CD4-positive, alpha-beta T cell (primary cell): Measurements from ENCODE around the gene TBX1. TPM values are rescaled to one million over a fixed set of nuclear protein-coding genes. Genes with fewer than 3 reads are reported as not detected.

Source experiments
- ATAC-seq: fragments of 200-7000 bp; cut with Tn5 transposase; one replicate; pipeline ENCODE4 v1.10.0; 2022; ENCODE audit warnings: mild to moderate bottlenecking; ENCODE audit not compliant: poor library complexity
- CTCF ChIA-PET: fragments of 350-600 bp; sonication (Branson Sonifier 250); formaldehyde crosslinking; loops from one replicate; lab custom pipeline; 2021; ENCODE audit warnings: antibody characterized with exemption, inconsistent platforms; lab: Charles Lee
- POLR2A ChIA-PET: fragments of 350-600 bp; sonication (Branson Sonifier 250); formaldehyde crosslinking; loops from one replicate; lab custom pipeline; 2021; ENCODE audit warnings: antibody characterized with exemption, inconsistent platforms; lab: Charles Lee
- DNase-seq, 14 experiments: peaks; one replicate each; pipeline ENCODE4 v3.0.0-alpha.2; 2013 to 2020; ENCODE audit warnings: mixed read lengths in 2 of 14
- H3K27ac ChIP-seq, 2 donors: one replicate each; pipeline versions ENCODE4 v1.5.1 to v1.7.0; 2013; ENCODE audit warnings: low read length in 2 of 2, low read depth in 1 of 2, mild to moderate bottlenecking in 1 of 2
- H3K27me3 ChIP-seq, 2 experiments: 1 replicate in 1 of 2; 2 replicates in 1 of 2; pipeline versions ENCODE4 v1.6.1 to v1.7.0; 2013; ENCODE audit warnings: low read length in 2 of 2, control low read depth in 1 of 2, mild to moderate bottlenecking in 1 of 2, moderate library complexity in 1 of 2; ENCODE audit not compliant: insufficient read depth in 2 of 2, control insufficient read depth in 1 of 2
- H3K36me3 ChIP-seq: one replicate; pipeline ENCODE4 v1.6.1; 2013; ENCODE audit warnings: low read length, control low read depth; ENCODE audit not compliant: insufficient read depth
- H3K4me1 ChIP-seq: one replicate; pipeline ENCODE4 v1.6.1; 2013; ENCODE audit warnings: low read length, control low read depth; ENCODE audit not compliant: insufficient read depth
- H3K4me3 ChIP-seq: one replicate; pipeline ENCODE4 v1.5.1; 2013; ENCODE audit warnings: mild to moderate bottlenecking, low read length, moderate library complexity
- H3K9me3 ChIP-seq, 2 experiments: 1 replicate in 1 of 2; 2 replicates in 1 of 2; pipeline versions ENCODE4 v1.6.1 to v1.7.0; 2013; ENCODE audit warnings: low read length in 2 of 2, mild to moderate bottlenecking in 2 of 2, control low read depth in 1 of 2, moderate library complexity in 1 of 2; ENCODE audit not compliant: control insufficient read depth in 1 of 2, insufficient read depth in 1 of 2
- H3K27ac Mint-ChIP-seq: one replicate; pipeline ENCODE4 v1.8.0; 2020; ENCODE audit warnings: mixed read lengths
- H3K27me3 Mint-ChIP-seq: one replicate; pipeline ENCODE4 v1.8.0; 2021; ENCODE audit warnings: mixed read lengths
- H3K36me3 Mint-ChIP-seq: one replicate; pipeline ENCODE4 v1.8.0; 2021; ENCODE audit warnings: low read depth, mixed read lengths
- H3K4me1 Mint-ChIP-seq: one replicate; pipeline ENCODE4 v1.8.0; 2021; ENCODE audit warnings: low read depth, mixed read lengths
- H3K4me3 Mint-ChIP-seq: one replicate; pipeline ENCODE4 v1.8.0; 2020; ENCODE audit warnings: mild to moderate bottlenecking, mixed read lengths
- H3K9me3 Mint-ChIP-seq: one replicate; pipeline ENCODE4 v1.8.0; 2020; ENCODE audit warnings: mixed read lengths
- intact Hi-C, 2 experiments: fragments of 100-400 bp; cut with DNase I in 1 of 2; cut with micrococcal nuclease in 1 of 2; formaldehyde crosslinking; loops; one replicate each; pipeline versions ENCODE4 v1.15.1 to v1.9.0; 2023 to 2025; cut with DNase I, micrococcal nuclease
- total RNA-seq, 174 experiments: library from RNA in 2 of 174; stranded (reverse) in 2 of 174; gene quantifications; one replicate each; pipeline ENCODE4 v1.2.3 and lab custom pipeline; 2021 to 2026
- TF ChIP-seq, protein P1 (sequence below): fragments of 200-600 bp; IDR thresholded peaks from one replicate; pipeline ENCODE4 v1.8.0; 2022; ENCODE audit warnings: antibody characterized with exemption, mild to moderate bottlenecking

The TBX1 gene
- total RNA-seq, 2 experiments from 2014 or later, result not detected

DNA sequence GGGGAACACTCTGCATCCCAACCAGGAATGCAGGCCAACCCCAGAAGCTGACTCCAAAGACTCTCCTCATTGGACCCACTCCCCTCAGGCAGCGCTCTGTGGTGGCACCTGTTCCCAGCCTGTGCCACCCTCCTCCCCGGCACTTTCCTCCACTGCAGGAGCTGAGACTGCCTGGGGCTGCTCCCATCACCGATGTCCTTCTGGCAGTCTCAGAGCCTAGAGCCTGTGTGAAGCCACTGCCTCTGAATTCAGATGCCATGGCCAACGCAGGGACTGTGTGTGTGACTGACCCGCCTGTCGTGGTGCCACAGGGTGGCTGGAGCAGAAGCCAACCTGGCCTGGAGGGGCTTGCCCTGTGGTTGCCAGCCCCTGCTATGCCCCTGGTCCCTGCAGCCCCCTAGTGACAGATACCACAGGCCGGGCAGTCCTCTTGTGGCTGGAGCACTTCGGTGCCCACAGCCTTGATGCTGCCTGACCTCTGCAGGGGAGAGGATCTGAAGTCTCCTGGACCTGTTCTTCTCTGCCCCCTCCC lies 43.2 kb downstream of the TBX1 start:
- ChIA-PET CTCF (no interaction called here), POLR2A (no interaction called here)
- Mint-ChIP-seq H3K36me3 (peaks cover 29% of the 10 kb centered on the region), H3K4me1 (no peaks in the 10 kb centered on the region), H3K27me3 (no peaks in the 10 kb centered on the region), H3K27ac (no peak overlapping the region), H3K4me3 (no peak overlapping the region), H3K9me3 (no peaks in the 10 kb centered on the region)
- peaks cover 30% of the 10 kb centered on the region for H3K36me3 ChIP-seq
- no peaks in the 10 kb centered on the region for H3K27me3 ChIP-seq
- no peak overlapping the region for H3K4me3 ChIP-seq
- intact Hi-C loops, result no loop called here
- no peak for DNase-seq
- no peak overlapping the region for H3K27ac ChIP-seq
- no peaks in the 10 kb centered on the region for H3K9me3 ChIP-seq
- H3K4me1 ChIP-seq, result no peaks in the 10 kb centered on the region
- ATAC-seq, result no peak
- TF ChIP-seq, protein P1, sequence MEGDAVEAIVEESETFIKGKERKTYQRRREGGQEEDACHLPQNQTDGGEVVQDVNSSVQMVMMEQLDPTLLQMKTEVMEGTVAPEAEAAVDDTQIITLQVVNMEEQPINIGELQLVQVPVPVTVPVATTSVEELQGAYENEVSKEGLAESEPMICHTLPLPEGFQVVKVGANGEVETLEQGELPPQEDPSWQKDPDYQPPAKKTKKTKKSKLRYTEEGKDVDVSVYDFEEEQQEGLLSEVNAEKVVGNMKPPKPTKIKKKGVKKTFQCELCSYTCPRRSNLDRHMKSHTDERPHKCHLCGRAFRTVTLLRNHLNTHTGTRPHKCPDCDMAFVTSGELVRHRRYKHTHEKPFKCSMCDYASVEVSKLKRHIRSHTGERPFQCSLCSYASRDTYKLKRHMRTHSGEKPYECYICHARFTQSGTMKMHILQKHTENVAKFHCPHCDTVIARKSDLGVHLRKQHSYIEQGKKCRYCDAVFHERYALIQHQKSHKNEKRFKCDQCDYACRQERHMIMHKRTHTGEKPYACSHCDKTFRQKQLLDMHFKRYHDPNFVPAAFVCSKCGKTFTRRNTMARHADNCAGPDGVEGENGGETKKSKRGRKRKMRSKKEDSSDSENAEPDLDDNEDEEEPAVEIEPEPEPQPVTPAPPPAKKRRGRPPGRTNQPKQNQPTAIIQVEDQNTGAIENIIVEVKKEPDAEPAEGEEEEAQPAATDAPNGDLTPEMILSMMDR, result no peak

DNA sequence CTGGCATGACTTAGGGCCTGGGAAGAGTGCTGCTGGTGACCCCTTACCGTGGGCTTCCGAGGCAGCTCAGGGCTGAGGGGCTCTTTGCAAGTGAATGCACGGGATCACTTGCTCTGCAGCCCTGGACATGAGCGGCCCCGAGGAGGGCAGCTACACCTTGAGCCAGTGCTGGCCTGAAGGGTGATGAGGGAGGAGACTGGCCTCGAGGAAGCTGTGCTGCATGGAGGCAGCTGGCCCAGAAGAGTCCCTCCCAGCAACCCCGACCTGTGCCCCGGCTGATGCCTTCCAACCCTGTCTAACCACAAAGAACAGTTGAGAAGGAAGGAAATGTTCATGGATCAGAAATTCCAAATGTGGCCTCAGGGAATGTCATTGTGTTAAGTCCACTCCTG lies 45.2 kb downstream of the TBX1 start:
- ATAC-seq (no peak), DNase-seq (no peak)
- Histone ChIP-seq H3K9me3 (no peaks in the 10 kb centered on the region), H3K27me3 (no peaks in the 10 kb centered on the region), H3K27ac (no peak overlapping the region), H3K36me3 (peaks cover 24% of the 10 kb centered on the region), H3K4me3 (no peak overlapping the region), H3K4me1 (peaks cover 11% of the 10 kb centered on the region)
- Mint-ChIP-seq H3K36me3 (peaks cover 21% of the 10 kb centered on the region), H3K4me3 (no peak overlapping the region), H3K9me3 (no peaks in the 10 kb centered on the region), H3K27ac (no peak overlapping the region), H3K27me3 (no peaks in the 10 kb centered on the region), H3K4me1 (no peaks in the 10 kb centered on the region)
- intact Hi-C loops, result no loop called here
- POLR2A ChIA-PET, result no interaction called here
- TF ChIP-seq, protein P1, result no peak
- CTCF ChIA-PET, result no interaction called here

DNA sequence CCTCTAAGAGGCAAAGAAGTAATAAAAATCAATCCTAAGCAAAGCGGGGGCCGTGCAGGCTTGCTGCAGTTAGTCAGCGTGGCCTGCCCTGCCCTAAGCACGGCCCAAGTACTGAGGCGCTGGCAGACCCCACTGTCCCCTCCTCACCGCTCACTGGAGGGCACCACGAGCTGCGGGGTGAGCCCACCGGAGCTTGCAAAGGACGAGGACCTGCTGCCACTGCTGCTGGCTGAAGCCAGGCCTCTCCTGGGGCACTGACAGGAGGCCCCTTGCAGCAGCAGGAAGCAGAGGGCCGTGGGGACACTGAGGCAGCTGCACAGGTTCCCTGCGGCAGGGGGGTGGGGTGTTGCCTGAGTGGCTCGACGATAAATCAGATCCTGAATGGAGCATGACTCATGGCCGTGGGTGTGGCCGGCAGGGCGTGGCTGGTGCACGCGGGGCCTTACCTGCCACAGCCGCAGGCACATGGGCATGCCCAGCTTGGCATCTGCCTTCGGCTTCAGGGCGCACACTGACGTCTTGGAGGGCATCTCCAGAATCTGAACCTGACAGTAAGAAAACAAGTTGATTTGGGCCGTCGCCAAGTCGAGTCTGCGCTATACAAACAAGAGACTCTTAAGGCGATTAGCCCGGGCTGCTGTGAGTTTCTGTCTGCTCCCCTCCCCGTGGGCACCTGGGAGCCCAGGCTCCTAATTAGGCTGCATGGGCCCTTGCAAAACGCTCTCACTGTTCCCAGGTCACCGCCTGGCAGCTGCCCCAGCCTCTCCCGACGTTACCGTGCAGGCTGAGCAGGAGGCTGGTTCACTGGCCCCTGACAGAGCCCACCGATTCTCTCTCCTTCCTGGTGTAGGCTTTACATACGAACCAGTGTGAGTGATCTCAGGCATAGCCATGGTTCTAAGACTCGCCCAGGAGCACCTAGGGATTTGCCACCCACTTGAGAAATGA lies 45.9 kb downstream of the TBX1 start:
- no peak overlapping the region for H3K4me3 Mint-ChIP-seq
- POLR2A ChIA-PET, result no interaction called here

More for the DNA sequence above, 45.9 kb downstream of the TBX1 start:
- peaks cover 15% of the 10 kb centered on the region for H3K4me1 ChIP-seq
- H3K9me3 ChIP-seq, result no peaks in the 10 kb centered on the region
- peaks cover 17% of the 10 kb centered on the region for H3K36me3 Mint-ChIP-seq
- no peaks in the 10 kb centered on the region for H3K27me3 ChIP-seq
- CTCF ChIA-PET, result no interaction called here
- no peak for ATAC-seq
- H3K27me3 Mint-ChIP-seq, result no peaks in the 10 kb centered on the region
- no peaks in the 10 kb centered on the region for H3K9me3 Mint-ChIP-seq
- no peaks in the 10 kb centered on the region for H3K4me1 Mint-ChIP-seq
- TF ChIP-seq, protein P1, result no peak
- H3K27ac ChIP-seq, result no peak overlapping the region
- intact Hi-C loops, result no loop called here
- DNase-seq, result no peak
- no peak overlapping the region for H3K27ac Mint-ChIP-seq
- H3K36me3 ChIP-seq, result peaks cover 24% of the 10 kb centered on the region
- no peak overlapping the region for H3K4me3 ChIP-seq
